Measurements from ENCODE around the gene TMEM178B.
"Not testable (repeated sequence)": the region's sequence is repeated elsewhere in the genome, so short reads cannot be mapped to it uniquely, and the experiment has no call there.

TMEM178B gene

GRCh38 chr7:141178486-141179135, 104.7 kb downstream of the TMEM178B start:
- DNase-seq, result no peak

- no peak for DNase-seq
Observed at GRCh38 chr7:141181812-141182211, 107.9 kb downstream of the TMEM178B start.

- no peak for DNase-seq
Observed at GRCh38 chr7:141184532-141185190, 110.8 kb downstream of the TMEM178B start.

- DNase-seq, result no peak
Observed at GRCh38 chr7:141185369-141185967, 111.6 kb downstream of the TMEM178B start.

- no peak for DNase-seq
Observed at GRCh38 chr7:141189231-141189630, 115.4 kb downstream of the TMEM178B start.

GRCh38 chr7:141190495-141190894, 116.6 kb downstream of the TMEM178B start:
- no peak for DNase-seq

GRCh38 chr7:141191277-141191676, 117.4 kb downstream of the TMEM178B start:
- DNase-seq, result no peak

GRCh38 chr7:141193066-141193465, 119.2 kb downstream of the TMEM178B start:
- no peak for DNase-seq

GRCh38 chr7:141195722-141196121, 121.9 kb downstream of the TMEM178B start:
- DNase-seq, result not testable (repeated sequence)

- DNase-seq, result no peak
Observed at GRCh38 chr7:141198194-141198958, 124.5 kb downstream of the TMEM178B start.

- peak in 15 of 58 donors; percentile 2 to 67 (median 15) for DNase-seq
Observed at GRCh38 chr7:141200191-141201108, 126.6 kb downstream of the TMEM178B start.

GRCh38 chr7:141201145-141201885, 127.5 kb downstream of the TMEM178B start:
- no peak for DNase-seq

- peak in 24 of 58 donors; percentile 4 to 60 (median 20) for DNase-seq
Observed at GRCh38 chr7:141202535-141202934, 128.7 kb downstream of the TMEM178B start.

GRCh38 chr7:141203177-141203576, 129.3 kb downstream of the TMEM178B start:
- DNase-seq, result no peak

- DNase-seq, result no peak
Observed at GRCh38 chr7:141203586-141203985, 129.7 kb downstream of the TMEM178B start.

GRCh38 chr7:141207661-141208060, 133.8 kb downstream of the TMEM178B start:
- no peak for DNase-seq

GRCh38 chr7:141208539-141208938, 134.7 kb downstream of the TMEM178B start:
- DNase-seq, result no peak

GRCh38 chr7:141209454-141209853, 135.6 kb downstream of the TMEM178B start:
- DNase-seq, result no peak

- peak in 1 of 58 donors; percentile 8 for DNase-seq
Observed at GRCh38 chr7:141210862-141211261, 137.0 kb downstream of the TMEM178B start.

GRCh38 chr7:141213226-141213625, 139.4 kb downstream of the TMEM178B start:
- no peak for DNase-seq
